ENCODE results near the gene NRSN2.
A peak's percentile ranks its signal among the peaks of the same experiment; 100 is the strongest.
"Not testable (repeated sequence)": the region's sequence is repeated elsewhere in the genome, so short reads cannot be mapped to it uniquely, and the experiment has no call there.

The NRSN2 gene

GRCh38 chr20:375265-375889 is 28.5 kb downstream of the NRSN2 start:
- DNase-seq (ENCODE audit: low read depth, low spot score) = no peak

- DNase-seq (ENCODE audit: low read depth, low spot score) = no peak
These were observed 29.2 kb downstream of the NRSN2 start for GRCh38 chr20:376089-376488.

GRCh38 chr20:376750-377149 is 29.8 kb downstream of the NRSN2 start:
- DNase-seq (ENCODE audit: low read depth, low spot score) = no peak

- DNase-seq (ENCODE audit: low read depth, low spot score) = not testable (repeated sequence)
These were observed 30.7 kb downstream of the NRSN2 start for GRCh38 chr20:377578-377977.

GRCh38 chr20:378961-379336 is 32.0 kb downstream of the NRSN2 start:
- no peak for DNase-seq (ENCODE audit: low read depth, low spot score)

- DNase-seq (ENCODE audit: low read depth, low spot score) = peak; percentile 25
These were observed 34.1 kb downstream of the NRSN2 start for GRCh38 chr20:380763-381580.

- DNase-seq (ENCODE audit: low read depth, low spot score) = no peak
These were observed 34.8 kb downstream of the NRSN2 start for GRCh38 chr20:381581-382290.

GRCh38 chr20:382291-383115 is 35.6 kb downstream of the NRSN2 start:
- DNase-seq (ENCODE audit: low read depth, low spot score) = no peak

- no peak for DNase-seq (ENCODE audit: low read depth, low spot score)
These were observed 37.0 kb downstream of the NRSN2 start for GRCh38 chr20:383889-384288.

- DNase-seq (ENCODE audit: low read depth, low spot score) = no peak
These were observed 37.8 kb downstream of the NRSN2 start for GRCh38 chr20:384723-385122.

GRCh38 chr20:385448-385847 is 38.5 kb downstream of the NRSN2 start:
- no peak for DNase-seq (ENCODE audit: low read depth, low spot score)

- not testable (repeated sequence) for DNase-seq (ENCODE audit: low read depth, low spot score)
These were observed 39.7 kb downstream of the NRSN2 start for GRCh38 chr20:386634-387033.

- no peak for DNase-seq (ENCODE audit: low read depth, low spot score)
These were observed 40.6 kb downstream of the NRSN2 start for GRCh38 chr20:387520-387919.

- no peak for DNase-seq (ENCODE audit: low read depth, low spot score)
These were observed 41.4 kb downstream of the NRSN2 start for GRCh38 chr20:388034-388994.

GRCh38 chr20:389220-389619 is 42.3 kb downstream of the NRSN2 start:
- no peak for DNase-seq (ENCODE audit: low read depth, low spot score)

GRCh38 chr20:391041-391711 is 44.3 kb downstream of the NRSN2 start:
- DNase-seq (ENCODE audit: low read depth, low spot score) = no peak

- DNase-seq (ENCODE audit: low read depth, low spot score) = not testable (repeated sequence)
These were observed 46.4 kb downstream of the NRSN2 start for GRCh38 chr20:393296-393695.

- no peak for DNase-seq (ENCODE audit: low read depth, low spot score)
These were observed 49.3 kb downstream of the NRSN2 start for GRCh38 chr20:396252-396618.

- no peak for DNase-seq (ENCODE audit: low read depth, low spot score)
These were observed 49.9 kb downstream of the NRSN2 start for GRCh38 chr20:396619-397431.

All from iPS DF 19.7 (cell line).